Measurements from ENCODE around the gene IRAK4.
"Not testable (repeated sequence)": the region's sequence is repeated elsewhere in the genome, so short reads cannot be mapped to it uniquely, and the experiment has no call there.

IRAK4 gene

DNA sequence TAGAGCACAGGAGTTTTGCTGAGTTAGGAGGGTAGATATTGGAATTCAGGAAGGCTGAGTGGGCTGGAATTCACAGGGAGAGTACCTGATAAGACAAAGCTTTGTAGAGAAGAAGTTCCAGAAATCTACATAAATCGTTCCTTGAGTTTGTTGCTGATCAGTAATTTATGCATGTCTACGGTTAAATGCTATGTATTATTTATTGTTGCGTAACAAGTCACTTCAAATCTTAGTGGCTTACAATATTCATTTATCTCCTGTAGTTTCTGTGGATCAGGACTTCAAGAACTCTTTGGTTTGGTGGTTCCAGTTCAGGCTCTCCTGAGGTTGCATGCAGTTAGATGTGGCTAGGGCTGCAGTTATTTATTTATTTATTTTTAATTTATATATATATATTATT is 7.9 kb upstream of the IRAK4 start:
- TF ChIP-seq, protein P1, sequence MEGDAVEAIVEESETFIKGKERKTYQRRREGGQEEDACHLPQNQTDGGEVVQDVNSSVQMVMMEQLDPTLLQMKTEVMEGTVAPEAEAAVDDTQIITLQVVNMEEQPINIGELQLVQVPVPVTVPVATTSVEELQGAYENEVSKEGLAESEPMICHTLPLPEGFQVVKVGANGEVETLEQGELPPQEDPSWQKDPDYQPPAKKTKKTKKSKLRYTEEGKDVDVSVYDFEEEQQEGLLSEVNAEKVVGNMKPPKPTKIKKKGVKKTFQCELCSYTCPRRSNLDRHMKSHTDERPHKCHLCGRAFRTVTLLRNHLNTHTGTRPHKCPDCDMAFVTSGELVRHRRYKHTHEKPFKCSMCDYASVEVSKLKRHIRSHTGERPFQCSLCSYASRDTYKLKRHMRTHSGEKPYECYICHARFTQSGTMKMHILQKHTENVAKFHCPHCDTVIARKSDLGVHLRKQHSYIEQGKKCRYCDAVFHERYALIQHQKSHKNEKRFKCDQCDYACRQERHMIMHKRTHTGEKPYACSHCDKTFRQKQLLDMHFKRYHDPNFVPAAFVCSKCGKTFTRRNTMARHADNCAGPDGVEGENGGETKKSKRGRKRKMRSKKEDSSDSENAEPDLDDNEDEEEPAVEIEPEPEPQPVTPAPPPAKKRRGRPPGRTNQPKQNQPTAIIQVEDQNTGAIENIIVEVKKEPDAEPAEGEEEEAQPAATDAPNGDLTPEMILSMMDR (IDR thresholded peaks at IDR 0.05; ENCODE audit: insufficient read depth, missing control alignments): no peak
- no peak for FAIRE-seq

DNA sequence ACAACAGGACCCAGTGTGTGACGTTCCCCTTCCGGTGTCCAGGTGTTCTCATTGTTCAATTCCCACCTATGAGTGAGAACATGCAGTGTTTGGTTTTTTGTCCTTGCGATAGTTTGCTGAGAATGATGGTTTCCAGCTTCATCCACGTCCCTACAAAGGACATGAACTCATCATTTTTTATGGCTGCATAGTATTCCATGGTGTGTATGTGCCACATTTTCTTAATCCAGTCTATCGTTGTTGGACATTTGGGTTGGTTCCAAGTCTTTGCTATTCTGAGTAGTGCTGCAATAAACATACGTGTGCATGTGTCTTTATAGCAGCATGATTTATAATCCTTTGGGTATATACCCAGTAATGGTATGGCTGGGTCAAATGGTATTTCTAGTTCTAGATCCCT is 7.4 kb upstream of the IRAK4 start:
- DNase-seq (ENCODE audit: insufficient read length, low spot score); FAIRE-seq: not testable (repeated sequence)

More for the DNA sequence above, 7.9 kb upstream of the IRAK4 start:
- DNase-seq (ENCODE audit: insufficient read length, low spot score): no peak

DNA sequence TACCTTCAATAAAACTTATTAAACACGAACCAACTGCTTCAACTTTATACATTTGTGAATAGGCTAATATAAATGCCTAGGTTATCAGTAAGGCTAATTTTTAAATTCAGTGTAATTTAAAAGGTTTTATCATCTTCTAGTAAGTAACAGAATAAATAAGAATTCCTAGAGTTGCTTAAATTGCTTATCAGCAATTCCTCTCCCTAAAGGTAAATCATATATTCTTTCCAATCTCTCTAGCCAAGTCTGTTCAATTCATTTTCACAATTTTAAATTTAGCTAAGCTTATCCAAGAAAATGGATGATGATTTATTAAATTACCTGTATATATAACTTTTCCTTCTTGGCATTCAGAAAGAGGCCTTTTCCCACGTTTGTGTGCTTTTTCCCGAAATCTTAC is 4.7 kb upstream of the IRAK4 start:
- DNase-seq (ENCODE audit: insufficient read length, low spot score) (no peak), FAIRE-seq (no peak)
- TF ChIP-seq, protein P1 (IDR thresholded peaks at IDR 0.05; ENCODE audit: insufficient read depth, missing control alignments): no peak

DNA sequence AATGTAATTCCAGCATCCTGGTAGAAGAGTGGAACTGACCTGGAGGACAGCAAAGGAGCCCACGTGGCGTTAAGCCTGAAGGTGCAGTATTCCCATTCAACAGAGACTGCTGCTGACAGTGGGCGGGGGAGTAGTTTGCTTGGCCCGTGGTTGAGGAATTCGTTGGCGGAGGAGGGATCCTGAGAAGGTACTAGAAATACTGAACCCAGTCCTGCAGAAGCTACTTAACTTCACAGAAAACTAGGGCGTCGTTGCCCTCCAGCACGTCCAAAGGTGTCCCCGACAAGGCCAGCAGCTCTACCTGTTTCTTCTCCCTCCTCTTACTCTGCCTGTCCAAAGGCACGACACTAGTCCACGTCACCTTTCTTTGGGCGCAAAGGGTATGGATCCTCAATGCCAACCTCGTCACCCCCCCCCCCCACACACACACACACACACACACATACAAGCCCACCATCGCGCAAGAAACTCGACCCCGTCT is 464 bp upstream of the IRAK4 start:
- DNase-seq (ENCODE audit: insufficient read length, low spot score): no peak
- TF ChIP-seq, protein P1 (IDR thresholded peaks at IDR 0.05; ENCODE audit: insufficient read depth, missing control alignments): no peak
- no peak for FAIRE-seq

DNA sequence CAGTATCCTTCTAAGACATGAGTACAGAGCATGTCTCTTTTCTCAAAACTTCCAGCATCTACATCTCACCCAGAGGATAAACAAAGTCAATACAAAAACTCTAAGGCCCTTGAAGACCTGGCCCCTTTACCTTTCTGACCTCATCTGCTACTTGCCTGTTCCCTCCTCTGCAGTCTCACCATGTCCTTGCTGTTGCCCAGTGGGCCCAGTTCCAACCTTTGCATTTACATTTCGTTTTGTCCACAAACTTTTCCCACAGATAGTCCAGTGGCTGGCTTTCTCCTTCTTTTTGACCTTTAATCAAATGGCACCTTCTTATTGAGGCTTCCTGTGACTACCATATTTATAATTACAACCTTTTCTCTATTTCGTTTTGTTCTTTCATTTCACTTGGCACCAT is 1.6 kb downstream of the IRAK4 start:
- TF ChIP-seq, protein P1 (IDR thresholded peaks at IDR 0.05; ENCODE audit: insufficient read depth, missing control alignments): no peak
- DNase-seq (ENCODE audit: insufficient read length, low spot score) (no peak), FAIRE-seq (no peak)

DNA sequence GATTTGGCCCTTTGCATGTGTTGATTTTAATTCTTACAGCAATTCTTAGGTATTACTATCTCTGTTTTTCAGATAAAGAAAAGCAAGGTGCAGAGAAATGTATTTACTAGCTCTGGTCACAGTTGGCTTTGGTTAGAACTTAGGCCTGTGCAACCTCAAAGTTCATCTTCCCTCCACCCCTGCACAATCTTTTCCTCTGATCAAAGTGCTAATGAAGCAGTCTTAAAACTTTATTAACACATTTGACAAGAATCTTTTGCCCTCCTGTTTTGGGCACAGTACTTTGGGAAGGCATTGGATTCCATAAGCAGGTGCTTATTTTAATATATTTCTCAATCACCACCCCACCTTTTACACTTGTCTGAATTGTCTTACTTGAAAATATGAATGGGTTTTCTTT is 2.7 kb downstream of the IRAK4 start:
- TF ChIP-seq, protein P1 (IDR thresholded peaks at IDR 0.05; ENCODE audit: insufficient read depth, missing control alignments): no peak
- DNase-seq (ENCODE audit: insufficient read length, low spot score) (no peak), FAIRE-seq (no peak)

DNA sequence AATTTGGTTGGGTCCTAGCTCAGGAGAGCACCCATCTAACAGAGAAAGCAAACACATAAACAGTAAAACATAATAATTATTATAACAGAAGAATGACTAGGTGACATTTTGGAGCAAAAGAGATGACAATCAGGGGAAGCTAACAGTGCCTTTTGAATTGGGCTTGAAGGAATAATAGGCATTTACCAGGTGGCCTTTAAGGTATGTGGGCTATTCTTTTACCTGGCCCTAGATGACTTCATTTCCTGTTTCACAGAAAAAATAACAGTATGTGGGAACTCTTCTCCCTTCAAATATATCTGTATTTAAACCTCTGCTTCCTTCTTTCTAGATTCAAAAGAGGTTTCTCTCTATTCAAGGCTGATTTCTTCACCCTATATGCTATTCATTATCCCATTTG is 3.8 kb downstream of the IRAK4 start:
- FAIRE-seq: no peak
- no peak for DNase-seq (ENCODE audit: insufficient read length, low spot score)
- TF ChIP-seq, protein P1 (IDR thresholded peaks at IDR 0.05; ENCODE audit: insufficient read depth, missing control alignments): no peak

DNA sequence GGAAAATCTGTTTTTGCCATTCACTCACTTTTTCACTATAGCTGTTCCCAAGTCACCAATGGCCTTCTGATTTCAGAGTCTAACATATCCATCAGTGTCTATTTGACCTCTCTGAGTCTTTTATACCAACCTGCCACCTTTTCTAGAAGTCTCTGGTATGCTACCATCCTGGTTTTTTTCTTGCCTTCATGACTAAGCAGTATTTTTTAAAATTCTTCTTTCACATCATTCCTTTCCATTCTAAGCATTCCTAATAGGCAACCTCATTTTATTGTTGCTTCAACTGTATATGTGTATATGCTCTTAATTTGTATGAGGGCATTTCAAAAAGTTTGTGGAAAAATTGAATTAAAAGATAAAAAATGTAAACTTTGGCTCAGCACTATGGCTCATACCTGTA is 5.0 kb downstream of the IRAK4 start:
- FAIRE-seq (no peak), DNase-seq (ENCODE audit: insufficient read length, low spot score) (no peak)
- TF ChIP-seq, protein P1 (IDR thresholded peaks at IDR 0.05; ENCODE audit: insufficient read depth, missing control alignments): no peak
